MCF 10A (cell line): Measurements from ENCODE around the gene CPNE8. TPM values are rescaled to one million over a fixed set of nuclear protein-coding genes. Genes with fewer than 3 reads are reported as not detected.

Source experiments
- BruUV-seq: library from RNA; stranded (reverse); fragments of 400-500 nt; replicated peaks from 2 replicates; lab custom pipeline; 2021; lab: Mats Ljungman, UMichigan
- CTCF ChIA-PET: fragments of 300-600 bp; sonication (Branson Sonifier 250); formaldehyde crosslinking; extraction: SDS; loops from one replicate; lab custom pipeline; 2021; ENCODE audit warnings: antibody characterized with exemption, inconsistent platforms; lab: Yijun Ruan, JAX
- POLR2A ChIA-PET: fragments of 300-600, 350-650 bp; sonication (Branson Sonifier 250); formaldehyde crosslinking; extraction: SDS; loops from one replicate; lab custom pipeline; 2020; ENCODE audit warnings: antibody characterized with exemption, inconsistent platforms; lab: Yijun Ruan, JAX
- DNase-seq: peaks from one replicate; pipeline ENCODE4 v3.0.0-alpha.2; 2018; ENCODE audit not compliant: unreplicated experiment
- H3K27ac Mint-ChIP-seq: one replicate; pipeline ENCODE4 v1.8.0; 2022; ENCODE audit warnings: mild to moderate bottlenecking, low read depth, mixed read lengths; ENCODE audit not compliant: unreplicated experiment
- H3K27me3 Mint-ChIP-seq: one replicate; pipeline ENCODE4 v1.8.0; 2022; ENCODE audit warnings: mixed read lengths; ENCODE audit not compliant: insufficient read depth, unreplicated experiment
- H3K36me3 Mint-ChIP-seq: one replicate; pipeline ENCODE4 v1.8.0; 2022; ENCODE audit warnings: mild to moderate bottlenecking, moderate library complexity, mixed read lengths; ENCODE audit not compliant: insufficient read depth, unreplicated experiment
- H3K4me1 Mint-ChIP-seq: one replicate; pipeline ENCODE4 v1.8.0; 2022; ENCODE audit warnings: mixed read lengths; ENCODE audit not compliant: insufficient read depth, unreplicated experiment
- H3K4me3 Mint-ChIP-seq: one replicate; pipeline ENCODE4 v1.8.0; 2022; ENCODE audit warnings: mild to moderate bottlenecking, moderate library complexity, mixed read lengths; ENCODE audit not compliant: unreplicated experiment
- H3K9me3 Mint-ChIP-seq: one replicate; pipeline ENCODE4 v1.8.0; 2022; ENCODE audit warnings: mixed read lengths; ENCODE audit not compliant: unreplicated experiment
- intact Hi-C: fragments of 100-400 bp; cut with micrococcal nuclease; formaldehyde crosslinking; loops from 2 replicates; pipeline ENCODE4 v1.14.1; 2022
- total RNA-seq: library from RNA; stranded (reverse); gene quantifications from 2 replicates; pipeline ENCODE4 v1.2.3, GENCODE V29; 2022
- TF ChIP-seq, protein P1 (sequence below): fragments of 200-600 bp; IDR thresholded peaks from one replicate; pipeline ENCODE4 v1.8.0; 2022; ENCODE audit warnings: antibody characterized with exemption, mild to moderate bottlenecking; ENCODE audit not compliant: unreplicated experiment

Gene CPNE8
- total RNA-seq, 1 experiment from 2014 or later = 17.0 TPM

DNA sequence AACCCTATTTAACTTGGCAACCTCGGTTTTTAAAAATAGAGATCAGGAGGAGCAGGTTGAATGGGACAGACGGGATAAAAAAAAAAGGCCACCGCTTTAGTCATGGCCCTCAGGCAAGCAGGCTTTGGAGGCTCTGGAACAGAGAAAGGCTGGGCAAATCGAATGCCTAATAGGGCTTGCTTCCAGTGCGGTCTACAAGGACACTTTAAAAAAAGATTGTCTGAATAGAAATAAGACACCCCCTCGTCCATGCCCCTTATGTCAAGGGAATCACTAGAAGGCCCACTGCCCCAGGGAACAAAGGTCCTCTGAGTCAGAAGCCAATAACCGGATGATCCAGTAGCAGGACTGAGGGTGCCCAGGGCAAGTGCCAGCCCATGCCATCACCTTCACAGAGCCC is 265.8 kb downstream of the CPNE8 start:
- Mint-ChIP-seq H3K27ac (no peak overlapping the region), H3K4me3 (no peak overlapping the region), H3K4me1 (no peaks in the 10 kb centered on the region), H3K36me3 (no peaks in the 10 kb centered on the region), H3K9me3 (no peaks in the 10 kb centered on the region), H3K27me3 (no peaks in the 10 kb centered on the region)
- BruUV-seq = no TSS peak
- peak; percentile 12 for DNase-seq
- ChIA-PET CTCF (no interaction called here), POLR2A (no interaction called here)
- TF ChIP-seq, protein P1, sequence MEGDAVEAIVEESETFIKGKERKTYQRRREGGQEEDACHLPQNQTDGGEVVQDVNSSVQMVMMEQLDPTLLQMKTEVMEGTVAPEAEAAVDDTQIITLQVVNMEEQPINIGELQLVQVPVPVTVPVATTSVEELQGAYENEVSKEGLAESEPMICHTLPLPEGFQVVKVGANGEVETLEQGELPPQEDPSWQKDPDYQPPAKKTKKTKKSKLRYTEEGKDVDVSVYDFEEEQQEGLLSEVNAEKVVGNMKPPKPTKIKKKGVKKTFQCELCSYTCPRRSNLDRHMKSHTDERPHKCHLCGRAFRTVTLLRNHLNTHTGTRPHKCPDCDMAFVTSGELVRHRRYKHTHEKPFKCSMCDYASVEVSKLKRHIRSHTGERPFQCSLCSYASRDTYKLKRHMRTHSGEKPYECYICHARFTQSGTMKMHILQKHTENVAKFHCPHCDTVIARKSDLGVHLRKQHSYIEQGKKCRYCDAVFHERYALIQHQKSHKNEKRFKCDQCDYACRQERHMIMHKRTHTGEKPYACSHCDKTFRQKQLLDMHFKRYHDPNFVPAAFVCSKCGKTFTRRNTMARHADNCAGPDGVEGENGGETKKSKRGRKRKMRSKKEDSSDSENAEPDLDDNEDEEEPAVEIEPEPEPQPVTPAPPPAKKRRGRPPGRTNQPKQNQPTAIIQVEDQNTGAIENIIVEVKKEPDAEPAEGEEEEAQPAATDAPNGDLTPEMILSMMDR = no peak
- intact Hi-C loops = no loop called here

DNA sequence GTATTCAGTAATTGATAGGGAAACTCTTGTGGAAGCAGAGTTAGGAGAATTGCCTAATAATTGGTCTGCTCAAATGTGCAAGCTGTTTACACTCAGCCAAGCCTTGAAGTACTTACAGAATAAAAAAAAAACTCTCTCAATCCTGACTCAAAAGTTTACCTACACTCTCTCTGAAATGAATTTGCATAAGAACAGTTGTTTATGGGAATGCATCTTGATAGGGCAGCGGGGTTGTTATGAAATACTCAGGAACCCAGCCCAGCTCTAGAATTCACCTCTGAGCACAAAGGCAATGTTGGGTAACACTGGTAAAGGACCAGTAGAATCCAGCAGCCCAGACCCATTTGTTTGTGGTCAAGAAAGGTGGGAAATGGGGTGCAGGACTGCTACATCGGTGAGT is 267.0 kb downstream of the CPNE8 start:
- ChIA-PET CTCF (no interaction called here), POLR2A (interaction anchor here (1.1 kb wide), 1 partner anchor 266 kb away, joined by 4 read pairs; no protein-coding TSS in a partner anchor)
- H3K4me3 Mint-ChIP-seq = no peak overlapping the region
- BruUV-seq = no TSS peak
- no peaks in the 10 kb centered on the region for H3K4me1 Mint-ChIP-seq
- no peak overlapping the region for H3K27ac Mint-ChIP-seq
- peak; percentile 47 for DNase-seq
- TF ChIP-seq, protein P1 = no peak
- intact Hi-C loops = no loop called here
- H3K36me3 Mint-ChIP-seq = no peaks in the 10 kb centered on the region
- H3K9me3 Mint-ChIP-seq = no peaks in the 10 kb centered on the region
- no peaks in the 10 kb centered on the region for H3K27me3 Mint-ChIP-seq

- Mint-ChIP-seq H3K27ac (no peak overlapping the region), H3K27me3 (no peaks in the 10 kb centered on the region), H3K4me1 (no peaks in the 10 kb centered on the region), H3K4me3 (no peak overlapping the region), H3K36me3 (no peaks in the 10 kb centered on the region), H3K9me3 (no peaks in the 10 kb centered on the region)
- ChIA-PET CTCF (interaction anchor here (0.7 to 1.2 kb wide), 2 partner anchors 37 to 306 kb away, joined by 3 to 4 read pairs; no protein-coding TSS in a partner anchor), POLR2A (no interaction called here)
- intact Hi-C loops = no loop called here
- TF ChIP-seq, protein P1 = no peak
- BruUV-seq = no TSS peak
- DNase-seq = no peak
Measured at GRCh38 chr12:38633511-38633910, 271.9 kb downstream of the CPNE8 start.

DNA sequence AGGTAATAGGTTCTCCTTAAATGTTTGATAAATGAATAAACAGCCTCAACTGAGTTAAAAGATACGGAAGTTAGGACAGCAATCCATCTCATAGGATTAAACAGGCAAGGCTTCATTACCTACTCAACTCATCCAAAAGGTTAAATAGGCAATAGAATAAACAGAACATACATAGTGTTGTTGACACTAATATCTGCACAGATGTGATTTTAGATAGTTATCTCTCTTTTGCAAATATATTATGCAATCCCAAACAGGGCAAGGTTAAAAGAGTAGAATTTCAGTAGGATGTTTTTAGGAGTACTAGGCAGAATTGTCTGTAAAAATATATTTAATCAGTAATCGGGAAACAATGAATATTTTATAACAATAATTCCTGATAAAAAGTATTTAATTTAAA is 276.3 kb downstream of the CPNE8 start:
- intact Hi-C loops = no loop called here
- no peak overlapping the region for H3K27ac Mint-ChIP-seq
- TF ChIP-seq, protein P1 = no peak
- no peak for DNase-seq
- no peaks in the 10 kb centered on the region for H3K9me3 Mint-ChIP-seq
- no TSS peak for BruUV-seq
- POLR2A ChIA-PET = no interaction called here
- H3K27me3 Mint-ChIP-seq = no peaks in the 10 kb centered on the region
- H3K4me1 Mint-ChIP-seq = no peaks in the 10 kb centered on the region
- CTCF ChIA-PET = no interaction called here
- no peak overlapping the region for H3K4me3 Mint-ChIP-seq
- H3K36me3 Mint-ChIP-seq = no peaks in the 10 kb centered on the region
